GM18873 (cell line): ENCODE data around the gene CLDN5.

Source experiments
- ATAC-seq: cut with Tn5 transposase; IDR thresholded peaks from one replicate; pipeline ENCODE4 v1.9.1; 2021; ENCODE audit warnings: mild to moderate bottlenecking, moderate library complexity, moderate number of reproducible peaks; ENCODE audit not compliant: unreplicated experiment, low FRiP score

CLDN5 gene

GRCh38 chr22:19524170-19525115 lies at the start of gene CLDN5:
TSS of gene CLDN5 (minus strand) at chr22:19524410. CDS start at chr22:19524255, 155 bp downstream.
- no peak for ATAC-seq

GRCh38 chr22:19571995-19572394 lies 47.8 kb upstream of the CLDN5 start:
- no peak for ATAC-seq

GRCh38 chr22:19571207-19571795 lies 47.1 kb upstream of the CLDN5 start:
- ATAC-seq, result no peak

GRCh38 chr22:19569976-19570375 lies 45.8 kb upstream of the CLDN5 start:
- no peak for ATAC-seq

GRCh38 chr22:19569276-19569640 lies 45.0 kb upstream of the CLDN5 start:
- ATAC-seq, result no peak

GRCh38 chr22:19568337-19569275 lies 44.4 kb upstream of the CLDN5 start:
- no peak for ATAC-seq

- ATAC-seq, result no peak
Observed at GRCh38 chr22:19567157-19568009, 43.2 kb upstream of the CLDN5 start.

GRCh38 chr22:19566279-19567156 lies 42.3 kb upstream of the CLDN5 start:
- no peak for ATAC-seq

- ATAC-seq, result no peak
Observed at GRCh38 chr22:19565382-19566278, 41.4 kb upstream of the CLDN5 start.

- no peak for ATAC-seq
Observed at GRCh38 chr22:19559956-19560355, 35.7 kb upstream of the CLDN5 start.

- no peak for ATAC-seq
Observed at GRCh38 chr22:19559324-19559811, 35.2 kb upstream of the CLDN5 start.

- no peak for ATAC-seq
Observed at GRCh38 chr22:19556963-19557545, 32.8 kb upstream of the CLDN5 start.

GRCh38 chr22:19555651-19556050 lies 31.4 kb upstream of the CLDN5 start:
- no peak for ATAC-seq

- no peak for ATAC-seq
Observed at GRCh38 chr22:19554834-19555404, 30.7 kb upstream of the CLDN5 start.

- ATAC-seq, result no peak
Observed at GRCh38 chr22:19553201-19553600, 29.0 kb upstream of the CLDN5 start.

- ATAC-seq, result no peak
Observed at GRCh38 chr22:19550382-19550781, 26.2 kb upstream of the CLDN5 start.

GRCh38 chr22:19549428-19549827 lies 25.2 kb upstream of the CLDN5 start:
- ATAC-seq, result no peak
